ENCODE results near the gene SEC61A2. TPM values are rescaled to one million over a fixed set of nuclear protein-coding genes. Genes with fewer than 3 reads are reported as not detected.

The SEC61A2 gene
- total and polyA plus RNA-seq, 7 donors, result 0.69 to 11.1 (median 7.5) TPM

- no peaks in the 10 kb centered on the region for H3K9me3 ChIP-seq
- TF ChIP-seq POLR2A (IDR thresholded peaks at IDR 0.05), result no peak
- peak in 2 of 4 donors; percentile 9 for TF ChIP-seq POLR2AphosphoS5 (IDR thresholded peaks at IDR 0.05)
- H3K4me1 ChIP-seq, result peaks cover 0 to 43% (median 37%) of the 10 kb centered on the region in 4 donors
- intact Hi-C loops (cut with DNase I), result loop anchor here (2.0 kb wide), 1 partner anchor 66 kb away; the partner anchor contains the start of gene SEC61A2
- peak; percentile 79 for DNase-seq
- H3K27me3 ChIP-seq, result no peaks in the 10 kb centered on the region
- peak overlapping the region; percentile 86 to 93 (median 88) for H3K27ac ChIP-seq
- 1 to 8% methylated on average over 27 of the region's 27 CpGs for WGBS, 2 donors
- peaks cover 0 to 20% (median 2%) of the 10 kb centered on the region in 4 donors for H3K36me3 ChIP-seq
- H3K4me3 ChIP-seq, result peak overlapping the region; percentile 62 to 95 (median 82)
Measured at GRCh38 chr10:12194752-12195271, 65.3 kb downstream of the SEC61A2 start.

- intact Hi-C loops (cut with DNase I), result loop anchor here (2.0 kb wide), 1 partner anchor 66 kb away; the partner anchor contains the start of gene SEC61A2
- no peaks in the 10 kb centered on the region for H3K9me3 ChIP-seq
- DNase-seq, result no peak
- TF ChIP-seq EP300 (IDR thresholded peaks at IDR 0.05), result no peak
- no peak for TF ChIP-seq POLR2AphosphoS5 (IDR thresholded peaks at IDR 0.05)
- TF ChIP-seq CTCF (IDR thresholded peaks at IDR 0.05), result no peak
- TF ChIP-seq POLR2A (IDR thresholded peaks at IDR 0.05), result no peak
- peaks cover 0 to 43% (median 37%) of the 10 kb centered on the region in 4 donors for H3K4me1 ChIP-seq
- H3K27me3 ChIP-seq, result no peaks in the 10 kb centered on the region
- H3K36me3 ChIP-seq, result peaks cover 0 to 22% (median 2%) of the 10 kb centered on the region in 4 donors
- peak overlapping the region; percentile 86 to 93 (median 88) for H3K27ac ChIP-seq
- H3K4me3 ChIP-seq, result peak overlapping the region; percentile 62 to 95 (median 82)
- 1% methylated on average over 12 of the region's 12 CpGs for WGBS, 2 donors
Measured at GRCh38 chr10:12195281-12195602, 65.8 kb downstream of the SEC61A2 start.

GRCh38 chr10:12195603-12196506 lies 66.4 kb downstream of the SEC61A2 start, which contains the start of the genes CDC123 and NUDT5:
TSS of gene CDC123 (plus strand) at chr10:12196188. CDS start at chr10:12196246, 58 bp downstream.
TSS of gene NUDT5 (minus strand) at chr10:12195891. CDS start at chr10:12186291, 9,600 bp downstream.
- H3K4me3 ChIP-seq, result peak within 1 kb of the TSS; percentile 62 to 95 (median 82)
- H3K4me1 ChIP-seq, result peaks cover 0 to 43% (median 37%) of the 10 kb centered on the region in 4 donors
- WGBS, 2 donors, result 0% methylated on average over 62 of the region's 62 CpGs
- H3K36me3 ChIP-seq, result peaks cover 0 to 28% (median 3%) of the 10 kb centered on the region in 4 donors
- intact Hi-C loops (cut with DNase I), result loop anchor here (2.0 kb wide), 1 partner anchor 67 kb away; the partner anchor contains the start of gene SEC61A2
- TF ChIP-seq POLR2AphosphoS5 (IDR thresholded peaks at IDR 0.05) (peak; percentile 45 to 81 (median 76)), EP300 (IDR thresholded peaks at IDR 0.05) (no peak), CTCF (IDR thresholded peaks at IDR 0.05) (no peak), POLR2A (IDR thresholded peaks at IDR 0.05) (no peak)
- H3K9me3 ChIP-seq, result no peaks in the 10 kb centered on the region
- H3K27me3 ChIP-seq, result no peaks in the 10 kb centered on the region
- peak within 1 kb of the TSS; percentile 86 to 93 (median 88) for H3K27ac ChIP-seq
- peak; percentile 93 for DNase-seq

- intact Hi-C loops (cut with DNase I), result no loop called here
- Histone ChIP-seq H3K9me3 (no peaks in the 10 kb centered on the region), H3K27ac (peak overlapping the region; percentile 86 to 93 (median 88)), H3K4me1 (peaks cover 0 to 43% (median 37%) of the 10 kb centered on the region in 4 donors), H3K4me3 (peak overlapping the region; percentile 62 to 95 (median 82)), H3K27me3 (no peaks in the 10 kb centered on the region), H3K36me3 (peaks cover 0 to 37% (median 4%) of the 10 kb centered on the region in 4 donors)
- DNase-seq, result no peak
- 7 to 10% methylated on average over 15 of the region's 15 CpGs for WGBS, 2 donors
- TF ChIP-seq CTCF (IDR thresholded peaks at IDR 0.05), result no peak
- TF ChIP-seq POLR2AphosphoS5 (IDR thresholded peaks at IDR 0.05), result no peak
- no peak for TF ChIP-seq POLR2A (IDR thresholded peaks at IDR 0.05)
- no peak for TF ChIP-seq EP300 (IDR thresholded peaks at IDR 0.05)
Measured at GRCh38 chr10:12196531-12197211, 67.2 kb downstream of the SEC61A2 start.

Data from sigmoid colon (tissue), 7 donors.